ENCODE results near the gene OR14I1.

The OR14I1 gene

DNA sequence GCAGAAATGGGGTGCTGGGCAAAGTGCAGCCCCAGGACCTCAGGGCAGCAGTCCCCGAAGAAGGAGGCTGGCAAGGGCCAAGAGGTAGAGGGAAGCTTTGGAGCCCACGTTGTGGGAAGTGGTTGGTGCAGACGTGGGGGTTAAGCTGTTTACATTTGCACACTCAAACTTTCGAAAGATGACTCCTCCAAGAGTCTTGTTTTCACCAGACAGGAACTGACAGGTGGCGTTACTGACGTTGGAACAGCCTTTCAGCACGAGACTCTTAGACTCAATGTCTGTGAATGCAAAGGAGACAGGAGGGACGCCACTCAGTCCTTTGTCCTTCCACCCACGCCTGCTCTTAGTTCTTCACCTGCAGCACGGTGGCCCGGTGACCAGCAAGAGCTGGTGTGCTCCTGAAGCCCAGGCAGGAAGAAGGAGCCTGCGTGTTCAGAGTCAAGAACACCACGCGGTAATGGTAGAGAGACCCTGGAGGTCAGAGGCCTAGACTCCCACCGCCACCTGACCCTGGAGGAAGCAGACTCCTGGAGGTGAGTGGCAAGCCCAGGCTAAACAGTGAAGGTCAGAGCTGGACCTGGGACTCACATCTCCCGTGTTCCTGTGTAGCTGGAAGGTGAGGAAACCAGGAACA, 37.1 kb upstream of the OR14I1 start:
- Histone ChIP-seq H3K9me3 (no peaks in the 10 kb centered on the region), H3K36me3 (no peaks in the 10 kb centered on the region), H3K27me3 (peaks cover 11% of the 10 kb centered on the region), H3K4me3 (ENCODE audit: low read depth, low read length) (no peak overlapping the region), H3K4me1 (no peaks in the 10 kb centered on the region)
- DNase-seq, result no peak
- TF ChIP-seq, protein P1, sequence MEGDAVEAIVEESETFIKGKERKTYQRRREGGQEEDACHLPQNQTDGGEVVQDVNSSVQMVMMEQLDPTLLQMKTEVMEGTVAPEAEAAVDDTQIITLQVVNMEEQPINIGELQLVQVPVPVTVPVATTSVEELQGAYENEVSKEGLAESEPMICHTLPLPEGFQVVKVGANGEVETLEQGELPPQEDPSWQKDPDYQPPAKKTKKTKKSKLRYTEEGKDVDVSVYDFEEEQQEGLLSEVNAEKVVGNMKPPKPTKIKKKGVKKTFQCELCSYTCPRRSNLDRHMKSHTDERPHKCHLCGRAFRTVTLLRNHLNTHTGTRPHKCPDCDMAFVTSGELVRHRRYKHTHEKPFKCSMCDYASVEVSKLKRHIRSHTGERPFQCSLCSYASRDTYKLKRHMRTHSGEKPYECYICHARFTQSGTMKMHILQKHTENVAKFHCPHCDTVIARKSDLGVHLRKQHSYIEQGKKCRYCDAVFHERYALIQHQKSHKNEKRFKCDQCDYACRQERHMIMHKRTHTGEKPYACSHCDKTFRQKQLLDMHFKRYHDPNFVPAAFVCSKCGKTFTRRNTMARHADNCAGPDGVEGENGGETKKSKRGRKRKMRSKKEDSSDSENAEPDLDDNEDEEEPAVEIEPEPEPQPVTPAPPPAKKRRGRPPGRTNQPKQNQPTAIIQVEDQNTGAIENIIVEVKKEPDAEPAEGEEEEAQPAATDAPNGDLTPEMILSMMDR (IDR thresholded peaks at IDR 0.05; ENCODE audit: low read depth, low read length), result no peak

DNA sequence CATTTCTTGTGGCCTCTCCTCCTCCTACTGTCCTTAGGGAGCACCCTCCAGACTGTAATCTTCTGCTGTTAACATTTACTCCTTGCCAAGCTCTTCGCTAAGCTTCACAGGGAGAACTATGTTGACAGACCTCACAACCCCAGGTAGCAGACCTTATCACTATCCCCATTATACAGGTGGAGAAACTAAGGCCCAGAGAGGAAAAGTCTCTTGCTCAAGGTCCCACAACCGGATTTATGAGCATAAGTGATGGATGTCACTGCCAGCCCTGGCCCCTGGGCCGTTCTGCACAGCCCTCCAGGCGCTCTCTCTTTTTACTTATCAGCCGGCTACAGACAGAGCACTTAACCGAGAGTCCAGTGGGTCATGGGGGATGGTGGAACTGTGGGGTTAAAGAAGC, 34.9 kb upstream of the OR14I1 start:
- H3K27me3 ChIP-seq, result peaks cover 11% of the 10 kb centered on the region
- no peaks in the 10 kb centered on the region for H3K4me1 ChIP-seq
- TF ChIP-seq, protein P1 (IDR thresholded peaks at IDR 0.05; ENCODE audit: low read depth, low read length), result no peak
- H3K9me3 ChIP-seq, result no peaks in the 10 kb centered on the region
- no peak for DNase-seq
- H3K4me3 ChIP-seq (ENCODE audit: low read depth, low read length), result no peak overlapping the region
- no peaks in the 10 kb centered on the region for H3K36me3 ChIP-seq

- DNase-seq, result no peak
- TF ChIP-seq, protein P1 (IDR thresholded peaks at IDR 0.05; ENCODE audit: low read depth, low read length), result no peak
- peaks cover 11% of the 10 kb centered on the region for H3K27me3 ChIP-seq
- H3K4me1 ChIP-seq, result no peaks in the 10 kb centered on the region
- no peaks in the 10 kb centered on the region for H3K36me3 ChIP-seq
- H3K9me3 ChIP-seq, result no peaks in the 10 kb centered on the region
- no peak overlapping the region for H3K4me3 ChIP-seq (ENCODE audit: low read depth, low read length)
These were observed 34.4 kb upstream of the OR14I1 start for GRCh38 chr1:248736977-248737376.

GRCh38 chr1:248733566-248733965, 31.0 kb upstream of the OR14I1 start:
- Histone ChIP-seq H3K4me3 (ENCODE audit: low read depth, low read length) (no peak overlapping the region), H3K36me3 (no peaks in the 10 kb centered on the region), H3K9me3 (no peaks in the 10 kb centered on the region), H3K27me3 (peaks cover 9% of the 10 kb centered on the region; the same call in 1 of the 2 replicates), H3K4me1 (no peaks in the 10 kb centered on the region)
- TF ChIP-seq, protein P1 (IDR thresholded peaks at IDR 0.05; ENCODE audit: low read depth, low read length), result no peak
- no peak for DNase-seq

DNA sequence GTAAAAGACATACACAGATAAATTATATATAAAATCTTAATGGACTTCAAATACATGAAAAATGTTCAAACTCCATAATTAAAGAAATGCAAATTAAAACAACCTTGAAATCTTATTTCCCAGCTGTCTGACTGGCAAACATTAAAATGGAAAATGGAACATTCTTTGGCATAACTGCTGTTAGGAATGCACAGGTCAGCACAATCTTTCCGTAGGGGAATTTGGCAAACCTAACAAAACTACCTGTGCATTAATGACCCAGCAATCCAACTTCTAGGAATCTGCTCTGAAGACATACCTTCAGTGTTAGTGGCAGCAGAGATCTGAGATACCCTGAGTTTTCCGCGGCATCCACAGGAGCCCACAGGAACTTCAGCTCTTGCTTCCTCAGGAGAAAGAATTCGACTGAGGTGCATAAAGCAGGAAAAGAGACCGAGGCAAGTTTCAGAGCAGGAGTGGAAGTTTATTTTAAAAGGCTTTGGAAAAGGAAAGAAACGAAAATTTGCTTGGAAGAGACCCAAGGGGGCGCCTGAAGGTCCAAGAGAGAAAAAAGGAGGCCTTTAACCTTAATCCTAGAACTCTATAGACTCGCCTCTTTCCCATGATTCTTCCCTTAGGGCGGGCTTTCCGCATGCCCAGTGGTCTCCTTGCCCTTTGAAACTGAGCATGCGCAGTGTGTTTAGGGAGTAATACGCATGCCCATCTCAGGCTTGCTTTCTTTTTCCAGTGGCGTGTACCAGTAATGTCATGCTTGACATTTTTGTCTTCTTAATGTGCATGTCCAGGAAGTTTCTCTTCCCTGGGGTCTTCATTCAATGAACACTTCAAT, 28.2 kb upstream of the OR14I1 start:
- Histone ChIP-seq H3K9me3 (no peaks in the 10 kb centered on the region), H3K36me3 (no peaks in the 10 kb centered on the region), H3K4me3 (ENCODE audit: low read depth, low read length) (peak overlapping the region; percentile 49), H3K27me3 (peaks cover 9% of the 10 kb centered on the region; the same call in 1 of the 2 replicates), H3K4me1 (no peaks in the 10 kb centered on the region)
- DNase-seq, result peak; percentile 68
- TF ChIP-seq, protein P1 (IDR thresholded peaks at IDR 0.05; ENCODE audit: low read depth, low read length), result no peak

DNA sequence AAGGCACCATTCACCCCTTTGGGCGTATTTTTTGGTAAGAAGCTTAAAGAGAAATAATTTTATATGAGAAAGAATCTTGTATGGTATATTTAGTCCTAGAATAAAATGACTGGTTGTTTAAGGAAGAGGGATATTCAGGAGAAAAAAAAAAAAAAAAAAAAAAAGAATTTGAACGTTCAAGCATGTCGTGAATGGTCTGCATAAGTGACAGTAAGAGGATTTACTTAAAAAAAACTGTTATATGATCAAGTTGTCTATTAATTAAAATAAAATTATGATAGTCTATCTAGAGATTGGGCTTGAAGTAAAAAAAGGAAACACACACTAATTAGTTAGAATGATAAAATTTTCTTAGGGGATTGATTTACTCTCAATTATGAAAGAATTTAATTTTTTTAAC, 11.7 kb upstream of the OR14I1 start:
- TF ChIP-seq, protein P1 (IDR thresholded peaks at IDR 0.05; ENCODE audit: low read depth, low read length), result no peak
- Histone ChIP-seq H3K4me3 (ENCODE audit: low read depth, low read length) (no peak overlapping the region), H3K27me3 (no peaks in the 10 kb centered on the region), H3K36me3 (no peaks in the 10 kb centered on the region), H3K9me3 (no peaks in the 10 kb centered on the region; the same call in 1 of the 2 replicates), H3K4me1 (no peaks in the 10 kb centered on the region)
- no peak for DNase-seq
